GM21526 (cell line): ENCODE results near the gene PAM16.

Source experiments
- ATAC-seq: cut with Tn5 transposase; IDR thresholded peaks from one replicate; pipeline ENCODE4 v1.9.1; 2021; ENCODE audit warnings: moderate library complexity; ENCODE audit not compliant: unreplicated experiment, low FRiP score

PAM16 gene

GRCh38 chr16:4322121-4323052 lies 28.7 kb downstream of the PAM16 start:
- ATAC-seq, result no peak

GRCh38 chr16:4321286-4322120 lies 29.6 kb downstream of the PAM16 start:
- no peak for ATAC-seq

GRCh38 chr16:4320571-4321137 lies 30.5 kb downstream of the PAM16 start:
- no peak for ATAC-seq

- ATAC-seq, result no peak
Measured at GRCh38 chr16:4319454-4320421, 31.4 kb downstream of the PAM16 start.

GRCh38 chr16:4318967-4319366 lies 32.2 kb downstream of the PAM16 start:
- ATAC-seq, result no peak

GRCh38 chr16:4318451-4318910 lies 32.6 kb downstream of the PAM16 start:
- no peak for ATAC-seq

GRCh38 chr16:4317532-4318450 lies 33.3 kb downstream of the PAM16 start:
- ATAC-seq, result no peak

GRCh38 chr16:4316864-4317531 lies 34.1 kb downstream of the PAM16 start:
- no peak for ATAC-seq

GRCh38 chr16:4316108-4316863 lies 34.8 kb downstream of the PAM16 start:
- ATAC-seq, result no peak

- ATAC-seq, result no peak
Measured at GRCh38 chr16:4315186-4316107, 35.7 kb downstream of the PAM16 start, which contains the start of gene GLIS2. Gene GLIS2, plus strand, starts transcription at chr16:4316067. Its CDS starts 16,214 bp downstream, at chr16:4332281.

- no peak for ATAC-seq
Measured at GRCh38 chr16:4314532-4315185, 36.5 kb downstream of the PAM16 start.

- ATAC-seq, result no peak
Measured at GRCh38 chr16:4313563-4314531, 37.3 kb downstream of the PAM16 start.

GRCh38 chr16:4309833-4310266 lies 41.3 kb downstream of the PAM16 start:
- no peak for ATAC-seq

GRCh38 chr16:4309102-4309832 lies 41.9 kb downstream of the PAM16 start:
- no peak for ATAC-seq
